ENCODE results near the gene FBXO28. TPM values are rescaled to one million over a fixed set of nuclear protein-coding genes. Genes with fewer than 3 reads are reported as not detected.
A peak's percentile ranks its signal among the peaks of the same experiment; 100 is the strongest.
"Not testable (repeated sequence)": the region's sequence is repeated elsewhere in the genome, so short reads cannot be mapped to it uniquely, and the experiment has no call there.

The FBXO28 gene
- total and polyA plus RNA-seq, 5 donors from 2014 or later = 13.0 to 32.5 (median 16.2) TPM

DNA sequence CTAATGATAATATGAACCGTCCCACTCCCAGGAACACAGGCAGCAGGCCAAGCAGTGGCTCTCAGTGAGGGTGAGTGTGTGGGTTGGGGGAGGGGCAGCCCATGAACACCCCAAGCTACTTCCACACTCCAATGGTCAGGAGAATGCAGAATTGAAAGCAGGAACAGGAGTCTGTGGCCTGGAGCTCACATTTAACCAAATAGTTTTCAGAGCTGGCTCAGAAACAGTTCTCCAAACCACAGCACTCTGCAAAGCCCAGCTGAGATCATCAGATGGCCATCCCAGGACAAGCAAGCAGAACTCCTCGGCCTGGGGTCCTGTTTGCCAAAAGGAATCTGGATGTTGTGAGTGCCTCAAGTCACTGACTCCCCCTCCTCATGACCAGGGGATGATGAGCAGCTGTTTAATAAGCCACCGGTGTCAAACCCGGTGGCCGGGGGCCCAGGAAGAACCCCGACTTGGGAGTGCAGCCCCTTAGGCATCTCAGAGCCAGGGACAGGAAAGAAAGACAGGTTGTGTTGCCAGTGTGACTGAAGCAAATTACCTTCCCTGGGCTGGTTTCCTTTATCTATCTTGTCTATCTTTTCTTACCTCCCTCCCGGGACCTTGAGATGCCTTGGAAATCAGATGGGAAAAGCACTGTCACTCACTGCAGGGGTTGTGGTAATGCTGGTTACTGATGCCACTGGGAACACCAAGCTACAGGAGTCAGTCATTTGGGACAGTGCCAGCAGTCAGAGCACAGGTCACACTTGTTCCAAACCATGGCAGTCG, 89.5 kb downstream of the FBXO28 start:
- Mint-ChIP-seq H3K27ac (no peak overlapping the region), H3K27me3 (no peaks in the 10 kb centered on the region), H3K36me3 (peaks cover 7% of the 10 kb centered on the region), H3K9me3 (no peaks in the 10 kb centered on the region), H3K4me3 (no peak overlapping the region), H3K4me1 (peaks cover 0 to 13% (median 8%) of the 10 kb centered on the region in 4 donors)
- Histone ChIP-seq H3K27ac (ENCODE audit: insufficient read depth, low read length, poor library complexity, severe bottlenecking) (no peak overlapping the region), H3K4me1 (ENCODE audit: control insufficient read depth, insufficient read depth, low read length, poor library complexity, severe bottlenecking) (no peaks in the 10 kb centered on the region), H3K9me3 (ENCODE audit: control insufficient read depth in 2 of 2, low read length in 2 of 2) (no peaks in the 10 kb centered on the region), H3K4me3 (ENCODE audit: low read depth, low read length) (no peak overlapping the region), H3K27me3 (ENCODE audit: control insufficient read depth, insufficient read depth, low read length) (no peaks in the 10 kb centered on the region), H3K36me3 (ENCODE audit: control insufficient read depth, insufficient read depth, low read length) (no peaks in the 10 kb centered on the region)
- DNase-seq (no peak), ATAC-seq (ENCODE audit: low read depth in 2 of 2) (no peak)

DNA sequence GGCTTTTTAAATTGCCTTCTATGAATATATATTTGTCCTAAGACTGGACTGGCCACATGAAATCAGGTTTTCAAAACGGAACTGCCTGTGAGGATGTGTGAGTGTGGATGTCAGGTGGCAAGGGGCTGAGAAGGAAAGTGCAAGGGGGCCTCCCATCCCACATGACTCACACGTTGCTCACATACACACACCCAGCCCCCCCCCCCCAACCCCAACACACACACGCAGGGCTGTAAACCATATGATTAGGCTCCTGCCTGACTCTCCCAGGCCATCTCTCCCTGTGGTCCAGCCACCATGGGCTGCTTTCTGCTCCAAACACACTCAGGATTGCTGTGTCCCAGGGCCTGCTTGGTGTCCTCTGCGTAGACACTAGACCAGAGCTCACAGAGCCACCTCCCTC, 91.5 kb downstream of the FBXO28 start:
- H3K9me3 Mint-ChIP-seq = no peaks in the 10 kb centered on the region
- Histone ChIP-seq H3K36me3 (ENCODE audit: control insufficient read depth, insufficient read depth, low read length) (no peaks in the 10 kb centered on the region), H3K27me3 (ENCODE audit: control insufficient read depth, insufficient read depth, low read length) (no peaks in the 10 kb centered on the region), H3K27ac (ENCODE audit: insufficient read depth, low read length, poor library complexity, severe bottlenecking) (no peak overlapping the region), H3K4me1 (ENCODE audit: control insufficient read depth, insufficient read depth, low read length, poor library complexity, severe bottlenecking) (no peaks in the 10 kb centered on the region), H3K9me3 (ENCODE audit: control insufficient read depth in 2 of 2, low read length in 2 of 2) (no peaks in the 10 kb centered on the region), H3K4me3 (ENCODE audit: low read depth, low read length) (no peak overlapping the region)
- H3K4me1 Mint-ChIP-seq = peaks cover 0 to 13% (median 8%) of the 10 kb centered on the region in 4 donors
- peaks cover 7% of the 10 kb centered on the region for H3K36me3 Mint-ChIP-seq
- ATAC-seq (ENCODE audit: low read depth in 2 of 2) (peak; percentile 52 to 53), DNase-seq (peak in 1 of 3 donors; percentile 41)
- H3K27ac Mint-ChIP-seq = peak overlapping the region in 1 of 3 donors; percentile 57
- no peaks in the 10 kb centered on the region for H3K27me3 Mint-ChIP-seq
- H3K4me3 Mint-ChIP-seq = peak overlapping the region in 1 of 4 donors; percentile 38

DNA sequence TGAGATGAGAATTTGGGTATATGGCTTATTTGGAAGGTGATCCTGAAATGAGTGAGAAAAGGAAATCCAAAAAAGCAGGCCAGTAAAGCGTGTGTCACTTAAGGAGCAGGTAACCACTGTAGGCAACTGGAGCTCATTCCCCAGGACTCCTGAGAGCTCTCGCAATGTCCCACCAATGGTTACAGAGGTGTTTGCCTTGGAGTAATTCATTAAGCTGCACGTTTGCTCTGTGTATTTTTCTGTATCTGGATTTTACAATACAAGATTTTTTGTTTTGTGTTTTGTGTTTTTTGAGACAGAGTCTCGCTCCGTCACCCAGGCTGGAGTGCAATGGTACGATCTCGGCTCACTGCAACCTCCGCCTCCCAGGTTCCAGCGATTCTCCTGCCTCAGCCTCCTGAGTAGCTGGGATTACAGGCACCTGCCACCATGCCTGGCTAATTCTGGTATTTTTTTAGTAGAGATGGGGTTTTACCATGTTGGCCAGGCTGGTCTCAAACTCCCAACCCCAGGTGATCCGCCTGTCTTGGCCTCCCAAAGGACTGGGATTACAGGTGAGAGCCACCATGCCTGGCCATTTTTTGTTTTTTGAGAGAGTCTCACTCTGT, 92.1 kb downstream of the FBXO28 start:
- not testable (repeated sequence) for H3K27ac Mint-ChIP-seq; H3K4me1 ChIP-seq (ENCODE audit: control insufficient read depth, insufficient read depth, low read length, poor library complexity, severe bottlenecking); ATAC-seq (ENCODE audit: low read depth in 2 of 2); H3K9me3 ChIP-seq (ENCODE audit: control insufficient read depth in 2 of 2, low read length in 2 of 2); H3K27ac ChIP-seq (ENCODE audit: insufficient read depth, low read length, poor library complexity, severe bottlenecking); DNase-seq; H3K27me3 ChIP-seq (ENCODE audit: control insufficient read depth, insufficient read depth, low read length); H3K9me3 Mint-ChIP-seq; H3K27me3 Mint-ChIP-seq; H3K4me3 ChIP-seq (ENCODE audit: low read depth, low read length); H3K36me3 Mint-ChIP-seq; H3K36me3 ChIP-seq (ENCODE audit: control insufficient read depth, insufficient read depth, low read length)
- Mint-ChIP-seq H3K4me1 (peaks cover 0 to 13% (median 8%) of the 10 kb centered on the region in 4 donors), H3K4me3 (peak overlapping the region in 1 of 4 donors; percentile 38)

DNA sequence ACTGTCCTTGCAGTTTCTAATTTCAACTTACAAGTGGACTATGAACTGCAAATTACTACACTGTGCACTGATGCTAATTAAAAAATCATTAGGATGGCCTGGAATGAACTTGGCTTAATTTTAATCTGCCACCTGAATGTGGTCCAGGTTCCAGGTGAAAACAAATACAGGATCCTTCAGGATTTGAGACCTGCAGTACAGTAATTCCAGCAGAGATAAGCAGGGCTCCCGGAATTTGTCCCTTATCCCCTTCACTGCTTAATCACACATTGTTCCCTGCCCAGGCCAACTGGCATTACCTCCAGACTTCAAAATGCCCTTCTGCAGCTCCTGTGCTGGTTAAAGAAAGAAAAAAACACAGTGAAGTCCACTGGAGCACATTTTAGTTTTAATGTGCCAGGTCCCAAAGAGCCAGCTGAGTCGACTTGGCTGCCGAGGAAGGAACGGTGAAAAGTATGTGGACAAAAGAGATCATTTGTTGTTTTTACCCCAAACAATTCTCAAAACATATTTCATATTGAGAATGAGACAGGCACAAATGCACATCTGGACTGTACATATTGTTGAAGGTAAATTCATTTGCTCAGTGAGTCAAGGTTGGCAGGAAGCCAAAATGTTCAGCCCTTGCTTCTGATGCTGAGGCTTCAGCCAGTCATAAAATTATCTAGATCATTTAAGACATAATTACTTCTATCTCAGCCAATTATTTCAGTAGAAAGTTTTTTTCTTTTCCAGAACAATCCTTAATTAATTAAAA, 97.5 kb downstream of the FBXO28 start:
- ATAC-seq (ENCODE audit: low read depth in 2 of 2) = no peak
- H3K4me1 ChIP-seq (ENCODE audit: control insufficient read depth, insufficient read depth, low read length, poor library complexity, severe bottlenecking) = no peaks in the 10 kb centered on the region
- H3K36me3 ChIP-seq (ENCODE audit: control insufficient read depth, insufficient read depth, low read length) = no peaks in the 10 kb centered on the region
- Mint-ChIP-seq H3K27me3 (no peaks in the 10 kb centered on the region), H3K36me3 (no peaks in the 10 kb centered on the region), H3K27ac (no peak overlapping the region), H3K9me3 (no peaks in the 10 kb centered on the region), H3K4me1 (no peaks in the 10 kb centered on the region), H3K4me3 (no peak overlapping the region)
- H3K27ac ChIP-seq (ENCODE audit: insufficient read depth, low read length, poor library complexity, severe bottlenecking) = no peak overlapping the region
- no peaks in the 10 kb centered on the region for H3K27me3 ChIP-seq (ENCODE audit: control insufficient read depth, insufficient read depth, low read length)
- H3K4me3 ChIP-seq (ENCODE audit: low read depth, low read length) = no peak overlapping the region
- no peaks in the 10 kb centered on the region for H3K9me3 ChIP-seq (ENCODE audit: control insufficient read depth in 2 of 2, low read length in 2 of 2)
- peak in 1 of 3 donors; percentile 24 for DNase-seq

Other genes with a start within 250 kb of the FBXO28 start
- gene DEGS1, start 69.1 kb downstream of the FBXO28 start, total RNA-seq = 46.1 TPM
- 100 to 1,000 TPM; 108 to 161 (median 133) TPM for gene DEGS1, start 69.1 kb downstream of the FBXO28 start, polyA plus RNA-seq
- gene NVL, start 216.1 kb downstream of the FBXO28 start, total RNA-seq = 40.2 TPM
- 10 to 100 TPM in 3 of 4 donors, 1 to 10 TPM in 1; 9.0 to 17.0 (median 14.3) TPM for gene NVL, start 216.1 kb downstream of the FBXO28 start, polyA plus RNA-seq
- 20.5 TPM for gene CNIH4, start 242.8 kb downstream of the FBXO28 start, total RNA-seq
- 10 to 100 TPM; 31.3 to 44.1 (median 40.6) TPM for gene CNIH4, start 242.8 kb downstream of the FBXO28 start, polyA plus RNA-seq

Measured in CD4-positive, CD25-positive, alpha-beta regulatory T cell (primary cell).